GM21825 (cell line): ENCODE results near the gene CD93.
A peak's percentile ranks its signal among the peaks of the same experiment; 100 is the strongest.

Source experiments
- ATAC-seq: cut with Tn5 transposase; IDR thresholded peaks from one replicate; pipeline ENCODE4 v1.9.1; 2021; ENCODE audit warnings: mild to moderate bottlenecking, moderate library complexity; ENCODE audit not compliant: unreplicated experiment

Gene CD93

GRCh38 chr20:23086056-23086566 lies at the start of gene CD93:
TSS of gene CD93 (minus strand) at chr20:23086324. CDS start at chr20:23086192, 132 bp downstream.
- no peak for ATAC-seq

GRCh38 chr20:23133560-23133998 lies 47.5 kb upstream of the CD93 start:
- ATAC-seq: no peak

GRCh38 chr20:23132930-23133559 lies 46.9 kb upstream of the CD93 start:
- no peak for ATAC-seq

GRCh38 chr20:23132293-23132929 lies 46.3 kb upstream of the CD93 start:
- no peak for ATAC-seq

DNA sequence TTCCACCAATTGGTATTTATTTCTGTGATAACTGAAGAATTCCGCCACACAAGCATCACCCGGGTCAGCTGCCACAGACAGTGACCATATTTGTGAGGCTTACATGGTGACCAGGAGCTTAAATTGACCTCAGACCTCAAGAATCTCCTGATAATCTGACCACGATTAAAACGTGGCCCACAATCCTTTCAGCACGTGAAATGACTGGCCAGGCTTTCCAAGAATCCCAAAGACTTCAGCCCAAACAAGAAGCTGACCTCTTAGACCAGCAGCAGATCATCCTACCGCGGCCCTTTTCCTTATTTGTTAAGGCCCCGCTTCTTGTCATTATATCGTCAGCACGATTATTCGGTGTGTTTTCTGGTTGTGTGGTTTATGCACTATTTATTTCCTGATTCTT lies 45.6 kb upstream of the CD93 start:
- ATAC-seq: no peak

- ATAC-seq: no peak
Measured at GRCh38 chr20:23130622-23131140, 44.6 kb upstream of the CD93 start.

- ATAC-seq: no peak
Measured at GRCh38 chr20:23129891-23130621, 43.9 kb upstream of the CD93 start.

GRCh38 chr20:23129266-23129665 lies 43.1 kb upstream of the CD93 start:
- no peak for ATAC-seq

DNA sequence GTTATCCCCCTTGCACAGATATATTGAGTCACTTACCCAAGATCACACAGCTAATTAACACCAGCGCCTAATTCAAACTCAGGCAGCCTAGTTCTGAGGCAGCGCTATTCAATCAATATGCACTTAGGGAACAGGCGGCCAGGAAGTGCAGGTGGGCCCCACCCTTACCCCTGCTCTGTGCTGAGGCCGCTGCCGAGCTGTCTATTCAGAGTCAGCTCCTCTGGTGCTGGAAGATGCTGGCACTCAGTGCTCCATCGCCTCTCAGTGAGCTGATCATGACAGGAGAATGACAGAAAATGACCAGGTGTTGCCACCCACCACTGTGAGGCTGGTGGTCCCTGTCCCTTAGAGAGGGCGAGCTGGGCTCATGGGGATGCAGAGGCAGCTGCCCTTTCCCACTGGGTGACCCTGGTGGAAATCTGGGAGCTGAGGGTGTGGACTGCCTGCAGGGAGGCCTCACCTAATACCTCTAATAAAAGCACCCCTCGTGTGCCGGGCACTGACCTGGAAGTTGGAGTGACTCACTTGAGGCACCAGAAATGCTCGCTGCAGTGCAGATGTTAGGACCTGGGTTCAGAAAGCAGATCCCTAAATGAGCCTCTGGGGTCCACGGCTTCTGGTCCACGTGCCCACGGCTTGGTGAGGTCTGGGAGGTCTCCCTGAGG lies 42.5 kb upstream of the CD93 start:
- ATAC-seq: no peak

DNA sequence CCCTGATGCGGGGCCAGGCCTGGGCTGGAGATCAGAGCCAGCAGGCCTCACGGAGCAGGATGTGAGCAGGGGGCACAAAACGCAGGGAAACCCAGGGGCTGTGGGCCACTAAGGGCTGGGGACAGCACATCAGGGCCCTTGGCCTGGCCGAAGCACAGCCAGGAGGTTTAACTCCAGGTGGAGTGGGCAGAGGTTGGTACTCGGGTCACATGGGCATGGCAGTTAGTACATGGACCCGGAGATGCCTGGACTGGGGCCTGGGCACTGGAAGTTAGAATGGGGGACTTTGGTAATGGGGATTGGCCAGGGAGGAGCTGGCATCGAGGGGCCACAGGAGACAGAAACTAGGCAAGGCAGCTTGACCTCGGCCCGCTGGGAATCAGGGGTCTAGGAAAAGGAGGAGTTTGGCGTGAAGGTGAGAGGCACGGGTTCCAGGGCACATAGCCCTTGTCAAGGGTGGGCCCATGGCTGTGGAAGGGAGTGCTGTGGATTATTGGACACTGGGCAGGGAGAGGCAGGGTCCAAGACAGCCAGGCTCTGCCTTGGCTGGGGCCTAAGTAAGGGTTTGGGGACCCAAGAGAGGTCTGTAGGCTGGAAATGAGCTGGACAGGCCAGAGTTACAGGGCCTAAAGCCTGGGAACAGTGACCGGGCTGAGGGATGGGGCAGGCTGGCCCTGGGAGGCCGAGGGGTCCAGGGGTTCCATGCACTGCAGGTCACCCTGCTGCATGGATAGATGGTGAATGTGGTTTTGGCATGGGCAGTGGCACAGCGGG lies 41.6 kb upstream of the CD93 start:
- no peak for ATAC-seq

GRCh38 chr20:23126281-23127061 lies 40.3 kb upstream of the CD93 start:
- no peak for ATAC-seq

GRCh38 chr20:23125625-23126191 lies 39.6 kb upstream of the CD93 start:
- ATAC-seq: peak; percentile 63

GRCh38 chr20:23125159-23125558 lies 39.0 kb upstream of the CD93 start:
- no peak for ATAC-seq

GRCh38 chr20:23123886-23124285 lies 37.8 kb upstream of the CD93 start:
- ATAC-seq: no peak

DNA sequence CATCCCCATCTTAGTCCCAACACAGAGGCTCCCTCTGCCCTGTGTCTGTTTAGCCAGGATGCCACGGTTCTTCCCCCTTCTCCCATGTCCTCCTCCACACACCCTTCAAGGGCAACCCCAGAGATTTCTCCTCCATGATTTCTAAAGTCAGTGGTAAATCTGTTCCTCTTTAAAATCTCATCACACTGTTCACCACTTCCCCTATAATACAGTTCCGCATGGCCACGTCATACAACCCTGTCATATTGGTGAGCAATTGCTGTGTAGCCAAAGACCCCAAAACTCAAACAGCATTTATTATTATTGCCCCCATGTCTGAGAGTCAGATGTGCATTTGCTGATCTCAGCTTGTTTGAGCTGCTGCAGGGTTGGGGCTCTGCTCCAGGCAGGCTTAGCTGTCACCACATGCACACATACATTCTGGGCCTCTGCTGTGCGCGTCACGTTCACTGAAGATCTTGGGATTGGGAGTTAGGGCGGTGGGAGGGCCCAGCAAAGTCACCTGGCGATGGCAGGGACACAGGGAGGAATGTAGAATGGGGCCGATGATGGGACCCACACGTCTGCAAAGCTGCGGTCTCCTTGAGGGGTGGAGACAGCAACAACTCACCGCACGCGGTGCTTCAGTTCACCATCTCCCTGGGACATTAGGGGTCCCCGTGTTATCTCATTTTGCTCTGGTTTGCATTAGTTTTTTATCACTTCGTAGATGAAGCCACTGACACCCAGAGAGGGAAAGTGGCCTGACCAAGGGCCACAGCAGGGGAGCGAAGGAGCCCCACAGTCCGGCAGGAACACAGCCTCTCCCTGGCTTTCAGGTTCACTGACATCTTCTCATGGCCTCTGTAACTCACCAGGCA lies 36.9 kb upstream of the CD93 start:
- no peak for ATAC-seq

DNA sequence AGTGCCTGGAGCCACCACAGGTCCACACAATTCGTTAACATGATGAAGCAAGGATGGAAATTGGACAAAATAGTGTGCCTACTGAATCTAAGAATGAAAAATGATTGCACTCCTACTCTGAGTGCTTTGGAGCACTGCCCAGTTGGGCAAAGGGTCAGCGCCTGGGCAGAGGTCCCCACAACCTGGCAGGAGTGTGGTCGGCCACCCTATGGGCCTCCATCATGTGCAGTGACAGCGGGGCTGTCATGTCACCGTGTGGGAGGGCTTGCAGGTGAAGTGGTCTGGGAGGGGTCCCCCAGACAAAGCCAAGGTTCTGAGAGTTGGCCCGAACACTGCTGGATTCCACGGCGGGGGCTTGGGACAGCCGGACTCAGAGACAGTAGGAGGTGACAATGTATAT lies 36.2 kb upstream of the CD93 start:
- no peak for ATAC-seq

DNA sequence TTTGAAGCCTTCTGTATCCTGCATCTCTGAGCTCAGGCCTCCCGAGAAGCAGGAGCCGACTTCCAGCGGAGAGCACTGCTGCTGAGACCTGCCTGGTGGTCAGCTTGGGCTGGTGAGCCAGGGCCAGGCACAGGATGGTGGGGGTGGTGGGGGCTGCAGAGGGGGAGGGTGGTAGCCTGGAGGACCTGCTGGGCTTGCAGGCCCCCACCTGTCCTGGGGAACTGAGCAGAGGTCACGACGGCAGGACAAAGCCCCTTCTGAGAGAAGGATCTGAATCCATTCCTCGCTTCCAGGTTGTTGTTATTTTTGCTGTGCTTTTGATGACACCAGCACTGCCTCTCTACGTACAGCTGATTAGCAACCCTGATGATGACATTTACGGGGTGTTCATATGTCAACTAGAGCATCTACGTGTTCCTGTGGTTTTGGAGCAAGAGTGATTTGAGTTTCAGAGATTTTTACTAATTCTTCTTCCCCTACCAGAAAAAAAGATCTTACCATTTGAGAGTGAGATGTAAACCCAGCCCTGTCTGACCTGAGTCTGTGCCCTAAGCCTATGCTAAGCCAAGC lies 35.7 kb upstream of the CD93 start:
- no peak for ATAC-seq
